ENCODE data around the gene TSPAN5.

Gene TSPAN5

GRCh38 chr4:98624642-98625041 lies 33.8 kb downstream of the TSPAN5 start:
- Histone ChIP-seq H3K9me3 (ENCODE audit: control insufficient read depth, insufficient read depth, low read length) (no peaks in the 10 kb centered on the region), H3K9ac (ENCODE audit: low read depth, low read length) (no peak overlapping the region), H3K4me1 (ENCODE audit: control insufficient read depth, insufficient read depth, low read length) (peaks cover 16% of the 10 kb centered on the region), H3K27me3 (ENCODE audit: control insufficient read depth, insufficient read depth, low read length) (no peaks in the 10 kb centered on the region), H3K4me3 (ENCODE audit: low read depth, low read length) (no peak overlapping the region), H3K36me3 (ENCODE audit: control insufficient read depth, insufficient read depth, low read length) (no peaks in the 10 kb centered on the region)

GRCh38 chr4:98624144-98624543 lies 34.3 kb downstream of the TSPAN5 start:
- Histone ChIP-seq H3K4me3 (ENCODE audit: low read depth, low read length) (no peak overlapping the region), H3K9me3 (ENCODE audit: control insufficient read depth, insufficient read depth, low read length) (no peaks in the 10 kb centered on the region), H3K27me3 (ENCODE audit: control insufficient read depth, insufficient read depth, low read length) (no peaks in the 10 kb centered on the region), H3K36me3 (ENCODE audit: control insufficient read depth, insufficient read depth, low read length) (no peaks in the 10 kb centered on the region), H3K4me1 (ENCODE audit: control insufficient read depth, insufficient read depth, low read length) (peaks cover 16% of the 10 kb centered on the region), H3K9ac (ENCODE audit: low read depth, low read length) (no peak overlapping the region)

- Histone ChIP-seq H3K9ac (ENCODE audit: low read depth, low read length) (no peak overlapping the region), H3K4me1 (ENCODE audit: control insufficient read depth, insufficient read depth, low read length) (peaks cover 16% of the 10 kb centered on the region), H3K4me3 (ENCODE audit: low read depth, low read length) (no peak overlapping the region), H3K36me3 (ENCODE audit: control insufficient read depth, insufficient read depth, low read length) (no peaks in the 10 kb centered on the region), H3K9me3 (ENCODE audit: control insufficient read depth, insufficient read depth, low read length) (no peaks in the 10 kb centered on the region), H3K27me3 (ENCODE audit: control insufficient read depth, insufficient read depth, low read length) (no peaks in the 10 kb centered on the region)
These were observed 35.1 kb downstream of the TSPAN5 start for GRCh38 chr4:98623126-98623802.

GRCh38 chr4:98620087-98620784 lies 38.2 kb downstream of the TSPAN5 start:
- H3K36me3 ChIP-seq (ENCODE audit: control insufficient read depth, insufficient read depth, low read length): no peaks in the 10 kb centered on the region
- no peak overlapping the region for H3K9ac ChIP-seq (ENCODE audit: low read depth, low read length)
- H3K4me1 ChIP-seq (ENCODE audit: control insufficient read depth, insufficient read depth, low read length): peaks cover 12% of the 10 kb centered on the region
- H3K9me3 ChIP-seq (ENCODE audit: control insufficient read depth, insufficient read depth, low read length): no peaks in the 10 kb centered on the region
- no peaks in the 10 kb centered on the region for H3K27me3 ChIP-seq (ENCODE audit: control insufficient read depth, insufficient read depth, low read length)
- no peak overlapping the region for H3K4me3 ChIP-seq (ENCODE audit: low read depth, low read length)

GRCh38 chr4:98619180-98619579 lies 39.2 kb downstream of the TSPAN5 start:
- Histone ChIP-seq H3K4me1 (ENCODE audit: control insufficient read depth, insufficient read depth, low read length) (peaks cover 9% of the 10 kb centered on the region), H3K27me3 (ENCODE audit: control insufficient read depth, insufficient read depth, low read length) (no peaks in the 10 kb centered on the region), H3K4me3 (ENCODE audit: low read depth, low read length) (no peak overlapping the region)

GRCh38 chr4:98618680-98619079 lies 39.7 kb downstream of the TSPAN5 start:
- Histone ChIP-seq H3K4me3 (ENCODE audit: low read depth, low read length) (no peak overlapping the region), H3K36me3 (ENCODE audit: control insufficient read depth, insufficient read depth, low read length) (no peaks in the 10 kb centered on the region), H3K27me3 (ENCODE audit: control insufficient read depth, insufficient read depth, low read length) (no peaks in the 10 kb centered on the region), H3K9ac (ENCODE audit: low read depth, low read length) (no peak overlapping the region), H3K4me1 (ENCODE audit: control insufficient read depth, insufficient read depth, low read length) (peaks cover 12% of the 10 kb centered on the region), H3K9me3 (ENCODE audit: control insufficient read depth, insufficient read depth, low read length) (no peaks in the 10 kb centered on the region)

More at GRCh38 chr4:98619180-98619579, 39.2 kb downstream of the TSPAN5 start:
- H3K9me3 ChIP-seq (ENCODE audit: control insufficient read depth, insufficient read depth, low read length): no peaks in the 10 kb centered on the region
- H3K36me3 ChIP-seq (ENCODE audit: control insufficient read depth, insufficient read depth, low read length): no peaks in the 10 kb centered on the region
- no peak overlapping the region for H3K9ac ChIP-seq (ENCODE audit: low read depth, low read length)

- Histone ChIP-seq H3K9ac (ENCODE audit: low read depth, low read length) (no peak overlapping the region), H3K9me3 (ENCODE audit: control insufficient read depth, insufficient read depth, low read length) (no peaks in the 10 kb centered on the region), H3K36me3 (ENCODE audit: control insufficient read depth, insufficient read depth, low read length) (no peaks in the 10 kb centered on the region), H3K4me3 (ENCODE audit: low read depth, low read length) (no peak overlapping the region), H3K4me1 (ENCODE audit: control insufficient read depth, insufficient read depth, low read length) (peaks cover 11% of the 10 kb centered on the region), H3K27me3 (ENCODE audit: control insufficient read depth, insufficient read depth, low read length) (no peaks in the 10 kb centered on the region)
These were observed 40.9 kb downstream of the TSPAN5 start for GRCh38 chr4:98617358-98618047.

- no peak overlapping the region for H3K9ac ChIP-seq (ENCODE audit: low read depth, low read length)
- no peaks in the 10 kb centered on the region for H3K36me3 ChIP-seq (ENCODE audit: control insufficient read depth, insufficient read depth, low read length)
These were observed 42.4 kb downstream of the TSPAN5 start for GRCh38 chr4:98615991-98616390.

GRCh38 chr4:98614662-98615061 lies 43.7 kb downstream of the TSPAN5 start:
- Histone ChIP-seq H3K27me3 (ENCODE audit: control insufficient read depth, insufficient read depth, low read length) (no peaks in the 10 kb centered on the region), H3K9me3 (ENCODE audit: control insufficient read depth, insufficient read depth, low read length) (no peaks in the 10 kb centered on the region), H3K4me1 (ENCODE audit: control insufficient read depth, insufficient read depth, low read length) (peaks cover 14% of the 10 kb centered on the region), H3K9ac (ENCODE audit: low read depth, low read length) (no peak overlapping the region), H3K4me3 (ENCODE audit: low read depth, low read length) (no peak overlapping the region), H3K36me3 (ENCODE audit: control insufficient read depth, insufficient read depth, low read length) (no peaks in the 10 kb centered on the region)

More at GRCh38 chr4:98615991-98616390, 42.4 kb downstream of the TSPAN5 start:
- Histone ChIP-seq H3K9me3 (ENCODE audit: control insufficient read depth, insufficient read depth, low read length) (no peaks in the 10 kb centered on the region), H3K4me1 (ENCODE audit: control insufficient read depth, insufficient read depth, low read length) (peaks cover 16% of the 10 kb centered on the region), H3K4me3 (ENCODE audit: low read depth, low read length) (no peak overlapping the region), H3K27me3 (ENCODE audit: control insufficient read depth, insufficient read depth, low read length) (no peaks in the 10 kb centered on the region)

GRCh38 chr4:98614094-98614493 lies 44.3 kb downstream of the TSPAN5 start:
- Histone ChIP-seq H3K27me3 (ENCODE audit: control insufficient read depth, insufficient read depth, low read length) (no peaks in the 10 kb centered on the region), H3K36me3 (ENCODE audit: control insufficient read depth, insufficient read depth, low read length) (no peaks in the 10 kb centered on the region), H3K9me3 (ENCODE audit: control insufficient read depth, insufficient read depth, low read length) (no peaks in the 10 kb centered on the region), H3K4me1 (ENCODE audit: control insufficient read depth, insufficient read depth, low read length) (peaks cover 18% of the 10 kb centered on the region), H3K9ac (ENCODE audit: low read depth, low read length) (no peak overlapping the region), H3K4me3 (ENCODE audit: low read depth, low read length) (no peak overlapping the region)

- Histone ChIP-seq H3K9me3 (ENCODE audit: control insufficient read depth, insufficient read depth, low read length) (no peaks in the 10 kb centered on the region), H3K36me3 (ENCODE audit: control insufficient read depth, insufficient read depth, low read length) (no peaks in the 10 kb centered on the region), H3K4me1 (ENCODE audit: control insufficient read depth, insufficient read depth, low read length) (peaks cover 18% of the 10 kb centered on the region), H3K27me3 (ENCODE audit: control insufficient read depth, insufficient read depth, low read length) (no peaks in the 10 kb centered on the region), H3K9ac (ENCODE audit: low read depth, low read length) (no peak overlapping the region), H3K4me3 (ENCODE audit: low read depth, low read length) (no peak overlapping the region)
These were observed 44.8 kb downstream of the TSPAN5 start for GRCh38 chr4:98613453-98614075.
